Activated CD4-positive, alpha-beta T cell treated with anti-CD3 and anti-CD28 coated beads for 4 hours (primary cell): Measurements from ENCODE around the gene RTN4RL1.

ENCODE experiments used
- DNase-seq, 2 donors: peaks; one replicate each; pipeline ENCODE4 v3.0.0-alpha.2; 2020

The RTN4RL1 gene

GRCh38 chr17:2025220-2025621 is at the start of gene RTN4RL1:
Gene RTN4RL1 (minus strand): TSS chr17:2025334. CDS start chr17:2024865, 469 bp downstream.
- peak; percentile 78 to 81 for DNase-seq

- DNase-seq = no peak
Observed at GRCh38 chr17:2074919-2075318, 49.8 kb upstream of the RTN4RL1 start.

GRCh38 chr17:2071455-2072281 is 46.5 kb upstream of the RTN4RL1 start:
- no peak for DNase-seq

GRCh38 chr17:2071024-2071385 is 45.9 kb upstream of the RTN4RL1 start:
- no peak for DNase-seq

GRCh38 chr17:2070241-2071023 is 45.3 kb upstream of the RTN4RL1 start:
- DNase-seq = no peak

- no peak for DNase-seq
Observed at GRCh38 chr17:2068519-2069051, 43.5 kb upstream of the RTN4RL1 start.

- DNase-seq = no peak
Observed at GRCh38 chr17:2068031-2068518, 42.9 kb upstream of the RTN4RL1 start.

- DNase-seq = no peak
Observed at GRCh38 chr17:2067608-2068024, 42.5 kb upstream of the RTN4RL1 start.

- no peak for DNase-seq
Observed at GRCh38 chr17:2067048-2067561, 42.0 kb upstream of the RTN4RL1 start.

- no peak for DNase-seq
Observed at GRCh38 chr17:2065949-2066400, 40.8 kb upstream of the RTN4RL1 start.

- peak; percentile 45 to 51 for DNase-seq
Observed at GRCh38 chr17:2064980-2065785, 40.0 kb upstream of the RTN4RL1 start.

- DNase-seq = no peak
Observed at GRCh38 chr17:2064520-2064971, 39.4 kb upstream of the RTN4RL1 start.

GRCh38 chr17:2064147-2064489 is 39.0 kb upstream of the RTN4RL1 start:
- no peak for DNase-seq

GRCh38 chr17:2063261-2064146 is 38.4 kb upstream of the RTN4RL1 start:
- DNase-seq = no peak

GRCh38 chr17:2062571-2063183 is 37.5 kb upstream of the RTN4RL1 start:
- no peak for DNase-seq

- no peak for DNase-seq
Observed at GRCh38 chr17:2061441-2061958, 36.4 kb upstream of the RTN4RL1 start.

- DNase-seq = no peak
Observed at GRCh38 chr17:2060681-2061440, 35.7 kb upstream of the RTN4RL1 start.

GRCh38 chr17:2060385-2060658 is 35.2 kb upstream of the RTN4RL1 start:
- DNase-seq = no peak

GRCh38 chr17:2059547-2060384 is 34.6 kb upstream of the RTN4RL1 start:
- no peak for DNase-seq
